Panc1 (cell line): Measurements from ENCODE around the gene CALCA. TPM values are rescaled to one million over a fixed set of nuclear protein-coding genes. Genes with fewer than 3 reads are reported as not detected.
"Not testable (repeated sequence)": the region's sequence is repeated elsewhere in the genome, so short reads cannot be mapped to it uniquely, and the experiment has no call there.

Source experiments
- ATAC-seq: fragments of 200-7000 bp; cut with Tn5 transposase; 2 replicates; pipeline ENCODE4 v1.9.1; 2020; ENCODE audit warnings: mild to moderate bottlenecking, moderate library complexity
- BruUV-seq: library from RNA; stranded (reverse); fragments of 400-500 nt; replicated peaks from 2 replicates; lab custom pipeline; 2021; lab: Mats Ljungman, UMichigan
- CTCF ChIA-PET: fragments of 300-600 bp; sonication (Branson Sonifier 250); formaldehyde crosslinking; loops from one replicate; lab custom pipeline; 2022; ENCODE audit warnings: antibody characterized with exemption; lab: Charles Lee
- POLR2A ChIA-PET: fragments of 300-600 bp; sonication (Branson Sonifier 250); formaldehyde crosslinking; loops from one replicate; lab custom pipeline; 2022; ENCODE audit warnings: antibody characterized with exemption; lab: Charles Lee
- DNase-seq: peaks from one replicate; pipeline ENCODE4 v3.0.0-alpha.2; 2010; ENCODE audit warnings: low read depth, low spot score
- H3K27ac ChIP-seq: 2 replicates; pipeline ENCODE4 v1.5.1; 2011; ENCODE audit warnings: mild to moderate bottlenecking, low read length, inconsistent platforms
- H3K27me3 ChIP-seq: fragments of 200-500 bp; sonication (Bioruptor generic); 2 replicates; pipeline ENCODE4 v1.6.0; 2014; ENCODE audit warnings: low read length, inconsistent platforms; ENCODE audit not compliant: control insufficient read depth, insufficient read depth
- H3K36me3 ChIP-seq: fragments of 200-500 bp; sonication (Bioruptor generic); 2 replicates; pipeline ENCODE4 v1.5.1; 2014; ENCODE audit warnings: inconsistent platforms, mild to moderate bottlenecking, low read length, moderate library complexity; ENCODE audit not compliant: control insufficient read depth, insufficient read depth
- H3K4me1 ChIP-seq: 2 replicates; pipeline ENCODE4 v1.5.1; 2011; ENCODE audit warnings: inconsistent platforms, mild to moderate bottlenecking, low read length, moderate library complexity; ENCODE audit not compliant: control insufficient read depth, insufficient read depth
- H3K4me3 ChIP-seq, 2 experiments: 2 replicates each; pipeline ENCODE4 v1.5.1; 2011 to 2012; ENCODE audit warnings: low read depth in 2 of 2, low read length in 2 of 2, mild to moderate bottlenecking in 2 of 2, inconsistent platforms in 1 of 2, moderate library complexity in 1 of 2
- H3K9me3 ChIP-seq: fragments of 200-500 bp; sonication (Bioruptor generic); 2 replicates; pipeline ENCODE4 v1.5.1; 2014; ENCODE audit warnings: low read depth, mild to moderate bottlenecking, inconsistent platforms, low read length, moderate library complexity; ENCODE audit not compliant: control insufficient read depth, insufficient read depth
- CTCF ChIP-seq: fragments of 450-650 bp; IDR thresholded peaks from 2 replicates; pipeline ENCODE4 v1.5.1; 2017; ENCODE audit warnings: mild to moderate bottlenecking
- POLR2AphosphoS5 ChIP-seq: IDR thresholded peaks from 2 replicates; pipeline ENCODE4 v1.6.1; 2012; ENCODE audit warnings: mild to moderate bottlenecking, low read depth, low read length, moderate library complexity
- REST ChIP-seq, 2 experiments: IDR thresholded peaks; 2 replicates each; pipeline ENCODE4 v1.6.1; 2011 to 2012; ENCODE audit warnings: low read depth in 2 of 2, control low read depth in 1 of 2, low read length in 1 of 2, mild to moderate bottlenecking in 1 of 2, moderate library complexity in 1 of 2; ENCODE audit not compliant: insufficient read depth in 1 of 2
- SIN3A ChIP-seq: IDR thresholded peaks from 2 replicates; pipeline ENCODE4 v1.6.1; 2012; ENCODE audit warnings: low read depth, mild to moderate bottlenecking, low read length, moderate library complexity, borderline replicate concordance; ENCODE audit not compliant: insufficient read depth
- TCF7L2 ChIP-seq: IDR thresholded peaks from 2 replicates; pipeline ENCODE4 v1.6.1; 2011; ENCODE audit warnings: mild to moderate bottlenecking, low read depth, low read length, inconsistent platforms
- in situ Hi-C: cut with HindIII; loops from 2 replicates; pipeline ENCODE4 v1.10.0; 2016; ENCODE audit warnings: low sequenced_read_pairs, low pct_unique_long_range_greater_than_20kb
- intact Hi-C: fragments of 100-400 bp; cut with micrococcal nuclease; formaldehyde crosslinking; loops from one replicate; pipeline ENCODE4 v1.10.0; 2022; ENCODE audit not compliant: unreplicated experiment
- total RNA-seq: library from RNA; stranded (reverse); gene quantifications from one replicate; pipeline ENCODE4 v1.2.1, GENCODE V29; 2021; ENCODE audit not compliant: unreplicated experiment

Gene CALCA
- total RNA-seq, 1 experiment from 2014 or later, result not detected

- DNase-seq, result peak; percentile 30
- POLR2A ChIA-PET, result no interaction called here
Observed at GRCh38 chr11:15006139-15006759, 34.1 kb upstream of the CALCA start.

GRCh38 chr11:14988133-14988532 is 16.0 kb upstream of the CALCA start:
- DNase-seq, H3K9me3 ChIP-seq, in situ Hi-C loops, H3K36me3 ChIP-seq, POLR2A ChIA-PET, H3K4me1 ChIP-seq, intact Hi-C loops, CTCF ChIA-PET, H3K27me3 ChIP-seq, ATAC-seq, H3K4me3 ChIP-seq, BruUV-seq, H3K27ac ChIP-seq: not testable (repeated sequence)

More at GRCh38 chr11:15006139-15006759, 34.1 kb upstream of the CALCA start:
- Histone ChIP-seq H3K27ac (no peak overlapping the region), H3K4me1 (no peaks in the 10 kb centered on the region), H3K27me3 (peaks cover 9% of the 10 kb centered on the region), H3K9me3 (no peaks in the 10 kb centered on the region), H3K4me3 (no peak overlapping the region), H3K36me3 (no peaks in the 10 kb centered on the region)
- in situ Hi-C loops (no loop called here), intact Hi-C loops (loop anchor here (2.0 to 10.0 kb wide), 3 partner anchors 31 to 201 kb away; no protein-coding TSS in a partner anchor)
- peak; percentile 77 for ATAC-seq
- TF ChIP-seq CTCF (peak; percentile 74), POLR2AphosphoS5 (no peak)
- CTCF ChIA-PET, result interaction anchor here (1.5 kb wide), 2 partner anchors 31 to 98 kb away, joined by 7 to 9 read pairs; no protein-coding TSS in a partner anchor
- no TSS peak for BruUV-seq

- no peak overlapping the region for H3K4me3 ChIP-seq
- peaks cover 4% of the 10 kb centered on the region; the same call in 1 of the 2 replicates for H3K27me3 ChIP-seq
- no peaks in the 10 kb centered on the region for H3K9me3 ChIP-seq
- no peaks in the 10 kb centered on the region for H3K4me1 ChIP-seq
- DNase-seq (no peak), ATAC-seq (no peak)
- no TSS peak for BruUV-seq
- H3K36me3 ChIP-seq, result no peaks in the 10 kb centered on the region
- intact Hi-C loops (no loop called here), in situ Hi-C loops (no loop called here)
- H3K27ac ChIP-seq, result no peak overlapping the region
- POLR2A ChIA-PET, result no interaction called here
- no peak for TF ChIP-seq REST (IDR thresholded peaks at IDR 0.05; ENCODE audit: insufficient read depth in 1 of 2, low read depth in 2 of 2, low read length in 1 of 2)
- no peak for TF ChIP-seq POLR2AphosphoS5
- no peak for TF ChIP-seq TCF7L2
- no peak for TF ChIP-seq CTCF
- TF ChIP-seq SIN3A, result no peak
- CTCF ChIA-PET, result no interaction called here
Observed at GRCh38 chr11:14981507-14981906, 9.4 kb upstream of the CALCA start.
